Measurements from ENCODE around the gene ZDHHC1.

Gene ZDHHC1

GRCh38 chr16:67446968-67447507, 30.8 kb upstream of the ZDHHC1 start:
- no peak for DNase-seq

GRCh38 chr16:67445913-67446907, 29.9 kb upstream of the ZDHHC1 start:
- DNase-seq = no peak

GRCh38 chr16:67445441-67445912, 29.2 kb upstream of the ZDHHC1 start:
- no peak for DNase-seq

- no peak for DNase-seq
Observed at GRCh38 chr16:67445126-67445426, 28.8 kb upstream of the ZDHHC1 start.

GRCh38 chr16:67444259-67445125, 28.2 kb upstream of the ZDHHC1 start:
- DNase-seq = no peak

- DNase-seq = no peak
Observed at GRCh38 chr16:67443265-67443664, 27.0 kb upstream of the ZDHHC1 start.

GRCh38 chr16:67442581-67443255, 26.4 kb upstream of the ZDHHC1 start:
- no peak for DNase-seq

- DNase-seq = no peak
Observed at GRCh38 chr16:67441907-67442306, 25.6 kb upstream of the ZDHHC1 start.

- no peak for DNase-seq
Observed at GRCh38 chr16:67441271-67441753, 25.0 kb upstream of the ZDHHC1 start.

GRCh38 chr16:67438824-67439393, 22.6 kb upstream of the ZDHHC1 start:
- DNase-seq = no peak

- DNase-seq = no peak
Observed at GRCh38 chr16:67438098-67438791, 22.0 kb upstream of the ZDHHC1 start.

- DNase-seq = no peak
Observed at GRCh38 chr16:67437513-67437912, 21.2 kb upstream of the ZDHHC1 start.

- DNase-seq = no peak
Observed at GRCh38 chr16:67436640-67437193, 20.4 kb upstream of the ZDHHC1 start.

GRCh38 chr16:67435758-67436164, 19.5 kb upstream of the ZDHHC1 start:
- DNase-seq = no peak

GRCh38 chr16:67433131-67433719, 16.9 kb upstream of the ZDHHC1 start:
- no peak for DNase-seq

- no peak for DNase-seq
Observed at GRCh38 chr16:67432506-67432890, 16.2 kb upstream of the ZDHHC1 start.

- DNase-seq = no peak
Observed at GRCh38 chr16:67431775-67432505, 15.7 kb upstream of the ZDHHC1 start.

- DNase-seq = peak; percentile 13
Observed at GRCh38 chr16:67430977-67431774, 14.9 kb upstream of the ZDHHC1 start, which contains the start of gene HSD11B2. Gene HSD11B2 (plus strand): TSS chr16:67431121. CDS start chr16:67431249, 128 bp downstream.

- DNase-seq = no peak
Observed at GRCh38 chr16:67430504-67430976, 14.3 kb upstream of the ZDHHC1 start.

Data from fibroblast of skin of right quadriceps (primary cell).